NCI-H446 (cell line): ENCODE measurements around the gene ABTB2.

ENCODE experiments used
- DNase-seq, 2 experiments: peaks; one replicate each; lab custom pipeline; 2025; lab: John Stamatoyannopoulos, UW

The ABTB2 gene

GRCh38 chr11:34341931-34342533, 15.8 kb downstream of the ABTB2 start:
- no peak for DNase-seq

- no peak for DNase-seq
Observed at GRCh38 chr11:34341096-34341495, 16.7 kb downstream of the ABTB2 start.

- no peak for DNase-seq
Observed at GRCh38 chr11:34340653-34341052, 17.2 kb downstream of the ABTB2 start.

GRCh38 chr11:34339149-34340064, 18.4 kb downstream of the ABTB2 start:
- DNase-seq: no peak

- no peak for DNase-seq
Observed at GRCh38 chr11:34337016-34337415, 20.8 kb downstream of the ABTB2 start.

GRCh38 chr11:34335801-34336200, 22.0 kb downstream of the ABTB2 start:
- DNase-seq: no peak

GRCh38 chr11:34335331-34335730, 22.5 kb downstream of the ABTB2 start:
- no peak for DNase-seq

GRCh38 chr11:34333787-34334186, 24.0 kb downstream of the ABTB2 start:
- no peak for DNase-seq

- DNase-seq: no peak
Observed at GRCh38 chr11:34332524-34332923, 25.3 kb downstream of the ABTB2 start.

GRCh38 chr11:34331736-34332135, 26.1 kb downstream of the ABTB2 start:
- no peak for DNase-seq

GRCh38 chr11:34331329-34331728, 26.5 kb downstream of the ABTB2 start:
- peak; percentile 89 to 92 for DNase-seq

GRCh38 chr11:34330653-34331052, 27.2 kb downstream of the ABTB2 start:
- no peak for DNase-seq

GRCh38 chr11:34329876-34330275, 27.9 kb downstream of the ABTB2 start:
- DNase-seq: no peak

- DNase-seq: no peak
Observed at GRCh38 chr11:34328632-34328910, 29.2 kb downstream of the ABTB2 start.

GRCh38 chr11:34327804-34328631, 29.8 kb downstream of the ABTB2 start:
- DNase-seq: peak; percentile 73 to 91

GRCh38 chr11:34324466-34324865, 33.3 kb downstream of the ABTB2 start:
- DNase-seq: no peak

- DNase-seq: no peak
Observed at GRCh38 chr11:34323601-34324000, 34.2 kb downstream of the ABTB2 start.

- no peak for DNase-seq
Observed at GRCh38 chr11:34318111-34319037, 39.4 kb downstream of the ABTB2 start.

GRCh38 chr11:34317666-34318065, 40.1 kb downstream of the ABTB2 start:
- DNase-seq: no peak

GRCh38 chr11:34317036-34317360, 40.8 kb downstream of the ABTB2 start:
- no peak for DNase-seq

- no peak for DNase-seq
Observed at GRCh38 chr11:34316347-34317035, 41.3 kb downstream of the ABTB2 start.
